ENCODE measurements around the gene PRKCE.

PRKCE gene

GRCh38 chr2:46039543-46040303 lies 388.2 kb downstream of the PRKCE start:
- no peak for FAIRE-seq
- no peak for TF ChIP-seq TAF1 (IDR thresholded peaks at IDR 0.05; ENCODE audit: borderline replicate concordance, low read depth, low read length)
- TF ChIP-seq POLR2A (IDR thresholded peaks at IDR 0.05; ENCODE audit: low read depth, low read length): no peak
- TF ChIP-seq POLR2AphosphoS5 (IDR thresholded peaks at IDR 0.05; ENCODE audit: low read depth, low read length): no peak
- no peak for DNase-seq (ENCODE audit: insufficient read length)

GRCh38 chr2:46040563-46041155 lies 389.2 kb downstream of the PRKCE start:
- no peak for DNase-seq (ENCODE audit: insufficient read length)
- no peak for FAIRE-seq
- TF ChIP-seq POLR2A (IDR thresholded peaks at IDR 0.05; ENCODE audit: low read depth, low read length) (no peak), TAF1 (IDR thresholded peaks at IDR 0.05; ENCODE audit: borderline replicate concordance, low read depth, low read length) (no peak), POLR2AphosphoS5 (IDR thresholded peaks at IDR 0.05; ENCODE audit: low read depth, low read length) (no peak)

GRCh38 chr2:46041434-46041833 lies 390.0 kb downstream of the PRKCE start:
- DNase-seq (ENCODE audit: insufficient read length): no peak
- TF ChIP-seq POLR2AphosphoS5 (IDR thresholded peaks at IDR 0.05; ENCODE audit: low read depth, low read length) (no peak), POLR2A (IDR thresholded peaks at IDR 0.05; ENCODE audit: low read depth, low read length) (no peak), TAF1 (IDR thresholded peaks at IDR 0.05; ENCODE audit: borderline replicate concordance, low read depth, low read length) (no peak)
- no peak for FAIRE-seq

- no peak for DNase-seq (ENCODE audit: insufficient read length)
Measured at GRCh38 chr2:46042207-46042637, 390.7 kb downstream of the PRKCE start.

GRCh38 chr2:46042711-46043110 lies 391.2 kb downstream of the PRKCE start:
- TF ChIP-seq POLR2A (IDR thresholded peaks at IDR 0.05; ENCODE audit: low read depth, low read length): no peak
- TF ChIP-seq TAF1 (IDR thresholded peaks at IDR 0.05; ENCODE audit: borderline replicate concordance, low read depth, low read length): no peak
- no peak for TF ChIP-seq POLR2AphosphoS5 (IDR thresholded peaks at IDR 0.05; ENCODE audit: low read depth, low read length)
- FAIRE-seq (no peak), DNase-seq (ENCODE audit: insufficient read length) (no peak)

More at GRCh38 chr2:46042207-46042637, 390.7 kb downstream of the PRKCE start:
- TF ChIP-seq TAF1 (IDR thresholded peaks at IDR 0.05; ENCODE audit: borderline replicate concordance, low read depth, low read length) (no peak), POLR2A (IDR thresholded peaks at IDR 0.05; ENCODE audit: low read depth, low read length) (no peak), POLR2AphosphoS5 (IDR thresholded peaks at IDR 0.05; ENCODE audit: low read depth, low read length) (no peak)
- no peak for FAIRE-seq

- DNase-seq (ENCODE audit: insufficient read length) (no peak), FAIRE-seq (no peak)
- no peak for TF ChIP-seq POLR2AphosphoS5 (IDR thresholded peaks at IDR 0.05; ENCODE audit: low read depth, low read length)
Measured at GRCh38 chr2:46045888-46046287, 394.4 kb downstream of the PRKCE start.

GRCh38 chr2:46047290-46047689 lies 395.8 kb downstream of the PRKCE start:
- TF ChIP-seq POLR2A (IDR thresholded peaks at IDR 0.05; ENCODE audit: low read depth, low read length) (no peak), TAF1 (IDR thresholded peaks at IDR 0.05; ENCODE audit: borderline replicate concordance, low read depth, low read length) (no peak), POLR2AphosphoS5 (IDR thresholded peaks at IDR 0.05; ENCODE audit: low read depth, low read length) (no peak)
- FAIRE-seq (no peak), DNase-seq (ENCODE audit: insufficient read length) (no peak)

- FAIRE-seq: no peak
Measured at GRCh38 chr2:46048693-46049092, 397.2 kb downstream of the PRKCE start.

GRCh38 chr2:46050027-46050426 lies 398.6 kb downstream of the PRKCE start:
- no peak for TF ChIP-seq TAF1 (IDR thresholded peaks at IDR 0.05; ENCODE audit: borderline replicate concordance, low read depth, low read length)
- no peak for TF ChIP-seq POLR2A (IDR thresholded peaks at IDR 0.05; ENCODE audit: low read depth, low read length)
- TF ChIP-seq POLR2AphosphoS5 (IDR thresholded peaks at IDR 0.05; ENCODE audit: low read depth, low read length): no peak
- FAIRE-seq: no peak
- DNase-seq (ENCODE audit: insufficient read length): no peak

More at GRCh38 chr2:46048693-46049092, 397.2 kb downstream of the PRKCE start:
- no peak for TF ChIP-seq POLR2A (IDR thresholded peaks at IDR 0.05; ENCODE audit: low read depth, low read length)
- TF ChIP-seq TAF1 (IDR thresholded peaks at IDR 0.05; ENCODE audit: borderline replicate concordance, low read depth, low read length): no peak
- no peak for TF ChIP-seq POLR2AphosphoS5 (IDR thresholded peaks at IDR 0.05; ENCODE audit: low read depth, low read length)
- DNase-seq (ENCODE audit: insufficient read length): no peak

GRCh38 chr2:46050489-46050888 lies 399.0 kb downstream of the PRKCE start:
- TF ChIP-seq POLR2AphosphoS5 (IDR thresholded peaks at IDR 0.05; ENCODE audit: low read depth, low read length) (no peak), POLR2A (IDR thresholded peaks at IDR 0.05; ENCODE audit: low read depth, low read length) (no peak), TAF1 (IDR thresholded peaks at IDR 0.05; ENCODE audit: borderline replicate concordance, low read depth, low read length) (no peak)
- FAIRE-seq (no peak), DNase-seq (ENCODE audit: insufficient read length) (no peak)

GRCh38 chr2:46051085-46051484 lies 399.6 kb downstream of the PRKCE start:
- FAIRE-seq (no peak), DNase-seq (ENCODE audit: insufficient read length) (no peak)
- TF ChIP-seq POLR2A (IDR thresholded peaks at IDR 0.05; ENCODE audit: low read depth, low read length) (no peak), POLR2AphosphoS5 (IDR thresholded peaks at IDR 0.05; ENCODE audit: low read depth, low read length) (no peak), TAF1 (IDR thresholded peaks at IDR 0.05; ENCODE audit: borderline replicate concordance, low read depth, low read length) (no peak)

GRCh38 chr2:46053564-46053963 lies 402.1 kb downstream of the PRKCE start:
- FAIRE-seq: no peak

More at GRCh38 chr2:46053564-46053963, 402.1 kb downstream of the PRKCE start:
- DNase-seq (ENCODE audit: insufficient read length): no peak
- TF ChIP-seq POLR2AphosphoS5 (IDR thresholded peaks at IDR 0.05; ENCODE audit: low read depth, low read length) (no peak), POLR2A (IDR thresholded peaks at IDR 0.05; ENCODE audit: low read depth, low read length) (no peak), TAF1 (IDR thresholded peaks at IDR 0.05; ENCODE audit: borderline replicate concordance, low read depth, low read length) (no peak)
